Measurements from ENCODE around the gene TOR4A. TPM values are rescaled to one million over a fixed set of nuclear protein-coding genes. Genes with fewer than 3 reads are reported as not detected.

Gene TOR4A
- total RNA-seq, 1 donor from 2014 or later: 48.5 TPM

DNA sequence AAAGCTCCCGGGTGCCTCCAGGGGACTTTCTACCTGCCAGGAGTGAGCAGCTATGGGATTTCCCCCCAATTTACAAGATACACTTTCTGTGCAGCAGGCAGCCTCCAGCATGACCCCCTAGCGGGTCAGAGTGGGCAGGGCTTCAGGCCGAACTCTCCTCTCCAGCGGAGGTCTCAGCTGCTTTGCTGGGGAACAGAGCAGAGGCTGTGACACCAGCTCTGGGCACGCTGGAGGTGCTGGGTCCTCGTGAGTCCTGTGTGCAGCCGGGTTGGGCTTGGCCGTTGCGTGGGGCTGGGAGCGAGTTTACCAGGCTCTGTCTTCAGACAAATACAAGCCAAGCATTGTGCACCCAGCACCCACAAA lies 21.7 kb downstream of the TOR4A start:
- no peak for DNase-seq (ENCODE audit: low read depth)
- no peak overlapping the region for H3K4me3 ChIP-seq (ENCODE audit: low read depth, low read length)
- TF ChIP-seq, protein P1, sequence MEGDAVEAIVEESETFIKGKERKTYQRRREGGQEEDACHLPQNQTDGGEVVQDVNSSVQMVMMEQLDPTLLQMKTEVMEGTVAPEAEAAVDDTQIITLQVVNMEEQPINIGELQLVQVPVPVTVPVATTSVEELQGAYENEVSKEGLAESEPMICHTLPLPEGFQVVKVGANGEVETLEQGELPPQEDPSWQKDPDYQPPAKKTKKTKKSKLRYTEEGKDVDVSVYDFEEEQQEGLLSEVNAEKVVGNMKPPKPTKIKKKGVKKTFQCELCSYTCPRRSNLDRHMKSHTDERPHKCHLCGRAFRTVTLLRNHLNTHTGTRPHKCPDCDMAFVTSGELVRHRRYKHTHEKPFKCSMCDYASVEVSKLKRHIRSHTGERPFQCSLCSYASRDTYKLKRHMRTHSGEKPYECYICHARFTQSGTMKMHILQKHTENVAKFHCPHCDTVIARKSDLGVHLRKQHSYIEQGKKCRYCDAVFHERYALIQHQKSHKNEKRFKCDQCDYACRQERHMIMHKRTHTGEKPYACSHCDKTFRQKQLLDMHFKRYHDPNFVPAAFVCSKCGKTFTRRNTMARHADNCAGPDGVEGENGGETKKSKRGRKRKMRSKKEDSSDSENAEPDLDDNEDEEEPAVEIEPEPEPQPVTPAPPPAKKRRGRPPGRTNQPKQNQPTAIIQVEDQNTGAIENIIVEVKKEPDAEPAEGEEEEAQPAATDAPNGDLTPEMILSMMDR (conservative IDR thresholded peaks at IDR 0.05; ENCODE audit: low read depth, low read length): no peak

DNA sequence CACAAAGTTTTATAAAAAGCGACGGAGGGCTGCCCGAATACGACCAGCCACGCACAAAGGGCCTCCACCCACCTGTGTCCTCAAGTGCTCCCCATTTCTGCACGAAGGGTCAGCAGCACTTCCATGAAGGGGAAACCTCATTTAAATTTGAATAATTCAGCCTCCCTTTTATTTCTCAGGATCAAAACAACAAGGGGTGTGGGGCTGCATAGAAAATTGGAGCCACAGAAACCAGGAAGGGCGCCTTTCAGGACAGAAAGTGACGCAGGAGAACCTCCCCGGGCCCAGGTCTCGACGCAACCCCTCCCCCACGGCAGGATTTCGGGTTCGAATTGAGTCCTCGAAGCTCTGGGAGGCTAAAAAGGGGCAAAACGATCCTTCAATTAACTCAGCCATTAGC lies 22.4 kb downstream of the TOR4A start:
- DNase-seq (ENCODE audit: low read depth): no peak
- H3K4me3 ChIP-seq (ENCODE audit: low read depth, low read length): no peak overlapping the region
- TF ChIP-seq, protein P1 (conservative IDR thresholded peaks at IDR 0.05; ENCODE audit: low read depth, low read length): no peak

DNA sequence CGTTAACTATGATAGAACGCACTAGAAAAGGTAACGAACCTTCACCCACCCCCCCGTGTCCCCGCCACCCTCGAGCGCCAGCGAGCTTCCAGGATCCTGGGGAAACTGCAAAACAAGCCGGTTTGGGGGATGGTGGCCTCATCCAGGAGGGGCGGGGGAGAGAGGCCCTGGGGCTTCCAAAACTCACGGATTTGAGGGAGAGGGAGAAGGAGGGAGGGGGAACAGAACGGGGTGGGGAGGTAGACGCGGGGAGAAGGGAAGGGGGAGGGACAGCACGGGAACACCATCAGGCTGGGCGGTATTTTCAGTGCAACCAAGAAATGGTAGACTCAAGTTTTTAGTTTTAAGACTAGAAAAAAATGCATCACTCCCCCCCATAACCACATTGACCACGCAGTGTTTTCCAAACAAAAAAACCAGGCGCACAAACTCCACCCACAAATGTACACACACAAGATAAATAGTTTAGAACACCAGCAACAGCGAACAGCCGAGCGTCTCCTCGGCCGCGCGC lies 23.1 kb downstream of the TOR4A start:
- no peak for DNase-seq (ENCODE audit: low read depth)
- peak overlapping the region; percentile 40 for H3K4me3 ChIP-seq (ENCODE audit: low read depth, low read length)
- TF ChIP-seq, protein P1 (conservative IDR thresholded peaks at IDR 0.05; ENCODE audit: low read depth, low read length): no peak

DNA sequence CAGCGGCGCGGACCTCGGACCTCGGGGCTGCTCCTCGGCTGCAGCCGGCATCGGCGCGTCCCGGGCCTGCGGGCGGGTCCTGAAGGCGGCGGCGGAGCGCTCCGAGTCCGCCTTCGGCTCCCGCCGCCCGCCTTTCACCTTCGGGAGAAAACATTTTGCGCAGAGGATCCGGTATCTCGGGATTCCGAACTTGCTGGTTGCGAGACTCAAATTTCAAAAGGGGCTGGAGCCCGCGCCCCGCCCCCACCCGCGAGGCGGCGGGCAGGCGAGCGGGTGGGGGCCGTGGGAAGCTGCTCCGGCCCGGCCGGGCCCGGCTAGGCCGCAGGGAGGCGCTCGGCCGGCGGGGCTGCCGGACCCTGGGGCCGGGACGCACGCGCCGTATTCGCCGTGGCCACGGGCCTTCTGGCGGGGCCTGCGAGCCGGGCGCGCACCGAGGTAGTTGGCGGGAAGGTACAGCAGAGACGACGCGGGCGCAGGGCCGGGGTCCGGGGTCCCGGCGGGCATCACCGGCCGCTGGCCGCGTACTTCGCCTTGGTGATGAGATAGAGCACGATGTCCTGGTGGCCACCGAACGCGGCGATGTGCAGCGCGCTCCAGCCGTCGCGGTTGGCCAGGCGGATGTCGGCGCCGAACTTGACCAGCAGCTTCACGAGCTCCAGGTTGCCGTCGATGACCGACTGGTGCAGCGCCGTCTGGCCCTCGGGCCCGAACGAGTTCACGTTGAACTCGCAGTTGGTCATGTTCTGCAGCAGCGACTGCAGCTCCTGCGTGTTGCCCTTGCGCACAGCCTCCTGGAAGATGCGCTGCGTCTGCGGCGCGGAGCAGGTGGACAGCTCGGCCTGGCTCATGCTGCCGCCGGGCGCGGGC lies 23.8 kb downstream of the TOR4A start:
- TF ChIP-seq, protein P1 (conservative IDR thresholded peaks at IDR 0.05; ENCODE audit: low read depth, low read length): no peak
- H3K4me3 ChIP-seq (ENCODE audit: low read depth, low read length): peak overlapping the region; percentile 40
- DNase-seq (ENCODE audit: low read depth): no peak

DNA sequence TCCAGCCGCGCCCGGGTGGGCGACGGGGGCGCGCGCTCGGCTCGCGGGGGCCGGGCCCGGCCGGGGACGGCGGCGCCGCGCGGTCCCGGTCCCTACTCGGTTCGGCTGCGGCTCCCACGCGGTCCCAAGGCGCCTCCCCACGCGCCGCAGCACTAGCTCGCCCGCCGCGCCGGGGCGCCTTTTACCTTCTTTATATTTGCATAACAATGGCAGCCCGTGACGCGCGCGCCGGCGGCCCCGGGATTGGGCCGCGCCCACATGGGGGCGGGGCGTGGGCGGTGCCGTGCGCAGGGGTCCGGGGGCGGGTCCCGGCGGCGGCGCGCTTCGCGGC lies 24.6 kb downstream of the TOR4A start, which contains the start of gene NRARP:
Gene NRARP, minus strand, starts transcription at position 154 of the 331 bp plus-strand sequence. CDS start 343 bp downstream, outside the sequence.
- peak within 1 kb of the TSS; percentile 45 for H3K4me3 ChIP-seq (ENCODE audit: low read depth, low read length)
- TF ChIP-seq, protein P1 (conservative IDR thresholded peaks at IDR 0.05; ENCODE audit: low read depth, low read length): no peak
- no peak for DNase-seq (ENCODE audit: low read depth)

DNA sequence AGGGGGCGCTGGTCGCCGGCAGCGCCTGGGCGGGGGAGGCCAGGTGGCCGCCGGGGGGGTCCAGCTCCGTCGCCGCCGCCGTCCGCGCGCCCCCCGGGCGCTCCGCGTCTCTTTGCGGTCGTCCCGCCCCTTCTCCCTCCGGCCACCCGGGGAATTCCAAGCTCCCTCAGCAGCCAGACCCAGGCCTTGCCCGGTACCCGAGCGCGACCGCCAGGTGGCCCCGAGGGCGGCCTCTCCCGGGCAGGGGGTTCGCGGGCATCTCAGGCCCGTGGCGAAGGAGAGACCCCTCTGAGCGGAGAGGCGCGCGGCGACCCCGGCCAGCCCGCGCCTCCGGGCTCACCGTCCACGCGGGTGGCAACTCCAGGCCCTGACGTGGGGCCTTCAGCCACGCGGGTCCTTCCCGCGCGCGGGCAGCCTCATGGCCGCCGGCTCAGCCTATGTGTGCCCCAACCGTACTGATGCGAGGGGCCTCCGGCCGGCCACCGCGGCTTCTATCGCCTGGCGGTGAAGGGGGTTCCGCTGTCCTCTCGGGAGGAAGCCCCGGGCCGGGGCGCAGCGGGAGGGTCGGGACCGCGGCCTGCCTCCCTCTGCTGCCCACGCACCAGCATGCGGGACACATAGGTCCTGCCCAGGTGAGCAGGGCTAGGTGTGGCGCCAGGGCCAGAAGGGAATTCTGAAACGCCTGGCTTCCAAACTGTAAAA lies 25.1 kb downstream of the TOR4A start:
- no peak for DNase-seq (ENCODE audit: low read depth)
- H3K4me3 ChIP-seq (ENCODE audit: low read depth, low read length): peak overlapping the region; percentile 45
- TF ChIP-seq, protein P1 (conservative IDR thresholded peaks at IDR 0.05; ENCODE audit: low read depth, low read length): peak; percentile 60

Data from epithelial cell of proximal tubule (primary cell).